Prostate gland (tissue), 2 donors: Measurements from ENCODE around the gene HACD2.

Experiments used
- CTCF ChIP-seq, 4 experiments: fragments of 200-600 bp in 2 of 4; fragments of 450-650 bp in 2 of 4; sonication (generic) in 2 of 4; IDR thresholded peaks; 1 replicate in 3 of 4; 2 replicates in 1 of 4; pipeline ENCODE4 v1.5.1; 2016 to 2019; ENCODE audit warnings: antibody characterized with exemption in 4 of 4, mild to moderate bottlenecking in 2 of 4, moderate library complexity in 2 of 4
- POLR2A ChIP-seq: fragments of 450-650 bp; IDR thresholded peaks from one replicate; pipeline ENCODE4 v1.6.1; 2016; ENCODE audit warnings: antibody characterized with exemption, mild to moderate bottlenecking

GRCh38 chr3:123467046-123467445, 117.8 kb downstream of the HACD2 start:
- TF ChIP-seq POLR2A (no peak), CTCF (IDR thresholded peaks at IDR 0.05) (no peak)
